GM18517 (cell line): ENCODE data around the gene SENP5.
A peak's percentile ranks its signal among the peaks of the same experiment; 100 is the strongest.
"Not testable (repeated sequence)": the region's sequence is repeated elsewhere in the genome, so short reads cannot be mapped to it uniquely, and the experiment has no call there.

ENCODE experiments used
- ATAC-seq: cut with Tn5 transposase; IDR thresholded peaks from one replicate; pipeline ENCODE4 v1.9.1; 2021; ENCODE audit warnings: mild to moderate bottlenecking, moderate library complexity; ENCODE audit not compliant: unreplicated experiment

The SENP5 gene

DNA sequence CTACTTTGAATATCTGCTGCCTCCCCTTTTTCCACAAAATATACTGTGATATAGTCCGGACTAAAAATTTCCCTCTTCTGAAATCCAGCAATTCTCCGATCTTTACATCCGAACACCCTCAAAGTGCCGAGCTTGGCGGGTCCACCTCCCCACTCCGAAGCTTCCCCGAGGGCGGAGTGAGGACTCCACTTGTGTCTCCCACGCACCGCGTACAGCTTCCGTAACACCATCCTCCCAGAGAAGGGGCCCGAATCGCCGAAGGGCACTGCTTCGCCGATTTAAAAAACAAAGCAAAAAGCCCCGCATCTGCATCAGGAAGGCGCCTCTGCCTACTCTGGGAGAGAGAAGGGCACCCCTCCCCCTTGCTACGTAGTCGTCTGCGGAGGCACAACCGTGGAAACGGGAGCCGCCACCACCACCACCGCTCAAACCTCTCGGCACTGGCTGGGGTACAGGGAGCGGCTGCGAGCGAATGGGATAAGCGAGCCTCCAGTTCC lies 74.1 kb downstream of the SENP5 start:
- ATAC-seq: peak; percentile 27

DNA sequence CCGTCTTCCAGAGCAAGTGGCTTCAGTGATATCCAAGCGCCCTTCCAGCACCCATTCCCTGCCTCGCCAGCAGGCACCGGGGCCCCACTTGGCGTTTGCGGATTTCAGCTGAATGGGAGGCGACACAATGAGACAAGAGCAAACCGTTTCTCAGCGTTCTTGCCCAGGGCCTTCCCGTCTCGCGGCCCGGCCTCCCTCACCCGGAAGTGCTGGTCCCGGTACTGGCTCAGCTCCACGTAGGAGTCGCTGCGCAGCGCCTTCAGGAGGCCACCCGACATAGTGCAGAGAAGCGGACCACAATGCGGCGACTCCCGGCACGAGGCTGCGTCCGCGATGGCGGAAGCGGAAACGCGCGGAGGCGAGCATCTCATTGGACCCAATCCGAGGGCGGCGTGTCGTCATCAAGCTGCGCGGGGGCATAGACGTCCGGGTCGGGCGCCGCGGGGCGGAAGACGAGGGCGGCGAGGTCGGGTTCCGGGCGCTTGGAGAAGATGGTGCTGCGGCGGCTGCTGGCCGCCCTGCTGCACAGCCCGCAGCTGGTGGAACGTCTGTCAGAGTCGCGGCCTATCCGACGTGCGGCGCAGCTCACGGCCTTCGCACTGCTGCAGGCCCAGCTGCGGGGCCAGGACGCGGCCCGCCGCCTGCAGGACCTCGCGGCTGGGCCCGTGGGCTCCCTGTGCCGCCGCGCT lies 74.7 kb downstream of the SENP5 start, which contains the start of gene NCBP2:
TSS of gene NCBP2 (minus strand) at position 303 of the 689 bp plus-strand sequence. CDS start at position 278, 25 bp downstream.
- ATAC-seq: peak; percentile 77

DNA sequence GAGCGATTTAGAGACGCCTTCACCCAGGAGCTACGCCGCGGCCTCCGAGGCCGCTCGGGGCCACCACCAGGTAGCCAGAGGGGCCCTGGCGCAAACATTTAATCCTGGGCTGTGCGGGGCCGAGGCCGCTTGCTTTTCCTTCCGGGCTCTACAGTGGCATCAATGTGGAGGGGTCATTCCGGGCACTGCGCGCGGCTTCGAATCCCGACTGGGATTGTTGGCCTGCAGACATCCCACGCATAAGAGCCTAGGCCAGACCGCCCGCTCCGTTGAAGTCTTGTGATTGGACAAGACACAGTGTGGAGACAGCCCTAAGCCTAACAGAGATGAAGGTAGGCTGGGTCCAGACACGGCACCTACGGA lies 75.2 kb downstream of the SENP5 start:
- peak; percentile 6 for ATAC-seq

DNA sequence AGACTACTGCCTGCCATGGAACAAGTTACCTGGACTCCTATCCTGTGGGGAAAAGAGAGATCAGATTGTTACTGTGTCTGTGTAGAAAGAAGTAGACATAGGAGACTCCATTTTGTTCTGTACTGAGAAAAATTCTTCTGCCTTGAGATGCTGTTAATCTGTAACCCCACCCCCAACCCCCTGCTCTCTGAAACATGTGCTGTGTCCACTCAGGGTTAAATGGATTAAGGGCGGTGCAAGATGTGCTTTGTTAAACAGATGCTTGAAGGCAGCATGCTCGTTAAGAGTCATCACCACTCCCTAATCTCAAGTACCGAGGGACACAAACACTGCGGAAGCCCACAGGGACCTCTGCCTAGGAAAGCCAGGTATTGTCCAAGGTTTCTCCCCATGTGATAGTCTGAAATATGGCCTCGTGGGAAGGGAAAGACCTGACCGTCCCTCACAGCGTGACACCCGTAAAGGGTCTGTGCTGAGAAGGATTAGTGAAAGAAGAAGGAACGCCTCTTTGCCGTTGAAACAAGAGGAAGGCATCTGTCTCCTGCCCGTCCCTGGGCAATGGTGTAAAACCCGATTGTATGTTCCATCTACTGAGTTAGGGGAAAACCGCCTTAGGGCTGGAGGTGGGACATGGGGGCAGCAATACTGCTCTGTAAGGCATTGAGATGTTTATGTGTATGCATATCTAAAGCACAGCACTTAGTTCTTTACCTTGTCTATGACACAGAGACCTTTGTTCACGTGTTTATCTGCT lies 76.5 kb downstream of the SENP5 start:
- ATAC-seq: not testable (repeated sequence)

DNA sequence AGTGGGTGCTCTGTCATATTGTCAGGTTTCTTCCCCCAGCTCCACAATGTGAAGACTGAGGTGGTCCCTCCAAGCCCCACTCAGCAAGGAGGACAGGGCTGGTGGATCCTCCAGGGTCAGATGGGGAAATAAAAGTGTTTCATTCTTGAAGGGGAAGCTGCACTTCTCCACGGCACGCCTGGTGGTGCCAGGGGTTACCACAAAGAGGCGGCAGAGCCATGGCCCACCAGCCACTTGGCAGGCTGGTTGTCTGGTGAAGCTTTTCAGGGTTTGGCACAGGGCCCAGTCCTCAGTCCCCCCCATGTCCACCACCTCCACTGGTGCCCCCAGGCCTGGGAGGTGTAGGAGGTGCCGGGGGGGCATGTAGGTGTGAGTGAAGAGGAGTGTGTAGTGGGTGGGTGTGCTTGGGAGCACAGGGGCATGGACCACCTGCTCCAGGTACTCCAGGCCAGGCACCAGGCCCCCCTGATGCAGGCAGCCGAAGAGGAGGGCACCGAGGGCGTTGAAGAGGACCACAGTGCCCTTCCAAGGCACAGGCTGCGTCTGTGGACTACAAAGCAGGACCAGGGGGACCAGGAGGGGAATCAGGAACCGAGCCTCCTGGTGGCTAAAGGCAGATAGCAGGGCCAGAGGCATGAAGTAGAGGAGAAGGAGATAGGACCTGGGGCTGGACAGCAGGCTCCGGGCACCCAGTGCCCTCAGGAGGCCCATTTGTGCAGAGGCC lies 79.6 kb downstream of the SENP5 start:
- no peak for ATAC-seq

DNA sequence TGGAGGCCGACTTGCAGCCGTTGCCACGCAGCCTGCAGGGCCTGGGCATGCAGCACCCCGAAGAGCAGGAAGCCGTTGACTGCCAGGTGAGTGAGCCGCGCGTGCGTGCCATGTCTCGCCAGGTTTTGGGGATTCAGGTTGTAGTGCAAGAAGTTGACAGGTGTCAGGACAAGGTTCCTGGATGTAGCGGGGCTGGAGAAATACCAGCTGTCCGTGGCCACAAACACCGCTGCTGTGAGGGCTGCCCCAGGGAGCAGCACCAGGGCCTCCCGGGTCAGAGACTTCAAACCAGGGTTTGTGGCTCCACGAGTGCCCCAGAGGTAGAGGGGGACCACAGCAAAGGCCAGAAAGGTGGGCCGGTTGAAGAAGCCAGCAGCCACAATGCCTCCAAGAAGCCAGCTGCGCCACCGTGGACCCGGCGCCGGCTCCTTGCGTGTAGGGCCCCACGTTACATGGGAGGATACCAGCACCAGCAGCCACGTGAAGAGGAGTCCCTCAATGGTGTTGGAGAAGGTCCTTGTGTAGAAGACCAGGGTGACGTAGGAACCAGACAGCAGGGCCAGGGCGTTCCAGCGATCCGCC lies 80.2 kb downstream of the SENP5 start:
- no peak for ATAC-seq

DNA sequence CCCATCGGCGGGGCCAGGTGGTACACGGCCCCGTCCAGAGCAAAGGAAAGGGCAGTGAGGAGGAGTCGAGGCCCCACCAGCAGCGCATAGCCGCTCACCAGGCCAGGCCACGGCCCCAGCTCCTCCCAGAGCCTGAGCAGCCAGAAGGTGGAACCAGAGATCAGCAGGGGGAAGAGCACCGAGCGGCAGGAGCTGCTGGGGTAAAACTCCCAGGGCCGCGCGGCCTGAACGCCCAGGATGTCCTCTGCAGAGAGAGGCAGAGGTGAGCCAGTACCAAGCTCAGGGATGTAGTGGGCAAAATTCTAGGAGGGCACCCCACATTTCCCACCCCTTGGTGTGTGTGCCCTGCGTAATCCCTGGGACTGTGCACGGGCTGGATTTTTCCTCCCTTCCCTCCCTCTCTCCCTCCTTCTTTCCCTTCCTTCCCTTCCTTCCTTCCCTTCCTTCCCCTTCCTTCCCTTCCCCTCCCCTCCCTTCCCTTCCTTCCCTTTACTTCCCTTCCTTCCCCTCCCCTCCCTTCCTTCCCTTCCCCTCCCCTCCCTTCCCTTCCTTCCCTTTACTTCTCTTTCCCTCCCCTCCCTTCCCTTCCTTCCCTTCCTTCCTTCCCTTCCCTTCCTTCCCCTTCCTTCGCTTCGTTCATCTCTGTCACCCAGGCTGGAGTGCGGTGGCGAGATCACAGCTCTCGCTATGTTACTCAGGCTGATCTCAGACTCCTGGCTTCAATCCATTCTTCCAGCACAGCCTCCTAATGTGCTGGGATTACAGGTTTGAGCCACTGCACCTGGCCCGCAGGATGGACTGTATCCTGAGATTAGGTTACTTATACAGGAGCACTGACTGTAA lies 80.9 kb downstream of the SENP5 start:
- no peak for ATAC-seq

DNA sequence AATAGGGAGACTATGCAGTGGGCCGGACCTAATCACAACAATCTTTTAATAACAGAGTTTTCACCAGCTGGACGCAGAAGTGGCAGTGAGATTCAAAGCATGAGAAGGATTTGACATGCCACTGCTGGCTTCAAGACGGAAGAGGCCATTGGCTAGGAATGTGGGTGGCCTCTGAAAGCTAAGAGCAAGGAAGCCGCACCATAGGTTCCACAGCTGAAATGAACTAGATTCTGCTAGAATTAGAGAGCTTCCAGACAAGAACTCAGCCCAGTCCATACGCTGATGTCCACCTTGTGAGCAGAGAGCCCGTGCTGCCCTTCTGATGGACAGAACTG lies 81.5 kb downstream of the SENP5 start:
- no peak for ATAC-seq

DNA sequence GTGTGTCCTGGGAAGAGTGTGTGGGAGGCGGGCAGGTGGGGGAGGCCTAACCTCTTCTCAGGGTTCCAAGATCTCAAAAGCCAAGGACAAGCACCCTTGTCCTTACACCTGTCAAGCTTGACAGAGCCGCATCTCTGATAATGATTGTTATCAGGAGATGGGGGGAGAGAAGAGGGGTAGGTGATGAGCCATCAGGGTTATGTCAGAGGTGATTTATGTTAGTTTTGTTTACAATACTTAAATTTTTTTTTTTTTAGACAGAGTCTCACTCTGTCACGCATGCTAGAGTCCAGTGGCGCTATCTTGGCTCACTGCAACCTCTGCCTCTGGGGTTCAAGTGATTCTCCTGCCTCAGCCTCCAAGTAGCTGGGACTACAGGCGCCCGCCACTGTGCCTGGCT lies 82.0 kb downstream of the SENP5 start:
- no peak for ATAC-seq

DNA sequence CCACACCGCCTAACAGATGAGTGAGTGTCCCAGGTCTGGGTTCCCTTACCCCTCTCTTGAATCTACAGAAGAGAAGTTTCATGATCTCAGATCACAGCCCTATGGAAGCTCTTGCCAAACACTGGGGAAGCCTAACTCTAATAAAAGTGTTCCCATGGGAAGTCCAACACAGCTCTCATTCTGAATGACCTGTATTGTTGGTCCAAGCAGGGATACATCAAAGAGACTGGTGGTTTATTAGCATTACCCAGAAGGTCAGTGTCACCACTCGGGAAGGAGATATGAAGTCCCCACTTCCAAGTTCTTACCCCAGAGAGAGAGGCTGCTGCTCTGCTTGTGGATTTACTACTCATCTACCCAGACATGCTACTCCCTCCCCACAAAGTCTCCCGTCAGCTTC lies 83.7 kb downstream of the SENP5 start:
- no peak for ATAC-seq

DNA sequence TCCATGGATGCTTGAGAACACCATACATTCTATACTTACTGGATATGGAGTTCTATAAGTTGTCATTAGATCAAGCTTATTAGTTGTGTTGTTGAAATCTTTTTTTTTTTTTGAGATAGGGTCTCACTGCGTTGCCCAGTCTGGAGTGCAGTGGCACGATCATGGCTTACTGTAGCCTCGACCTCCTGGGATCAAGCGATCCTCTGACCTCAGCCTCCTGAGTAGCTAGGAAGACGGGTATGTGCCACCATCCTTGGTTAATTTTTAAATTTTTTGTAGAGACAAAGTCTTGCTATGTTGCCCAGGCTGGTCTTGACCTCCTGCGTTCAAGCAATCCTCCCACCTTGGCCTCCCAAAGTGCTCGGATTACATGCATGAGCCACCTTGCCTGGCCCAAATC lies 87.1 kb downstream of the SENP5 start:
- ATAC-seq: no peak

DNA sequence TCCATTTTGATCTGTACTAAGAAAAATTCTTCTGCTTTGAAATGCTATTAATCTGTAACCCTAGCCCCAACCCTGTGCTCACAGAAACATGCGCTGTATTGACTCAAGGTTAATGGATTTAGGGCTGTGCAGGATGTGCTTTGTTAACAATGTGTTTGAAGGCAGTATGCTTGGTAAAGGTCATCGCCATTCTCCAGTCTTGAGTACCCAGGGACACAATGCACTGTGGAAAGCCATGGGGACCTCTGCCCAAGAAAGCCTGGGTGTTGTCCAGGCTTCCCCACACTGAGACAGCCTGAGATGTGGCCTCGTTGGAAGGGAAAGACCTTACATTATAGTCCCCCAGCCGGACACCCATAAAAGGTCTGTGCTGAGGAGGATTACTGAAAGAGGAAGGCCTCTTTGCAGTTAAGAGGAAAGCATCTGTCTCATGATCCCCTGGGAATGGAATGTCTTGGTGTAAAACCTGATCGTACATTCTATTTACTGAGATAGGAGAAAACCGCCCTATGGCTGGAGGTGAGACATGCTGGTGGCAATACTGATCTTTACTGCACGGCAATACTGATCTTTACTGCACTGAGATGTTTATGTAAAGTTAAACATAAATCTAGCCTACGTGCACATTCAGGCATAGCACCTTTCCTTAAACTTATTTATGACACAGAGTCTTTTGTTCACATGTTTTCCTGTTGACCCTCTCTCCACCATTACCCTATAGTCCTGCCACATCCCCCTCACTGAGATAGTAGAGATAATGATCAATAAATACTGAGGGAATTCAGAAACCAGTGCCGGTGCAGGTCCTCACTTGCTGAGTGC lies 94.6 kb downstream of the SENP5 start:
- peak; percentile 31 for ATAC-seq

DNA sequence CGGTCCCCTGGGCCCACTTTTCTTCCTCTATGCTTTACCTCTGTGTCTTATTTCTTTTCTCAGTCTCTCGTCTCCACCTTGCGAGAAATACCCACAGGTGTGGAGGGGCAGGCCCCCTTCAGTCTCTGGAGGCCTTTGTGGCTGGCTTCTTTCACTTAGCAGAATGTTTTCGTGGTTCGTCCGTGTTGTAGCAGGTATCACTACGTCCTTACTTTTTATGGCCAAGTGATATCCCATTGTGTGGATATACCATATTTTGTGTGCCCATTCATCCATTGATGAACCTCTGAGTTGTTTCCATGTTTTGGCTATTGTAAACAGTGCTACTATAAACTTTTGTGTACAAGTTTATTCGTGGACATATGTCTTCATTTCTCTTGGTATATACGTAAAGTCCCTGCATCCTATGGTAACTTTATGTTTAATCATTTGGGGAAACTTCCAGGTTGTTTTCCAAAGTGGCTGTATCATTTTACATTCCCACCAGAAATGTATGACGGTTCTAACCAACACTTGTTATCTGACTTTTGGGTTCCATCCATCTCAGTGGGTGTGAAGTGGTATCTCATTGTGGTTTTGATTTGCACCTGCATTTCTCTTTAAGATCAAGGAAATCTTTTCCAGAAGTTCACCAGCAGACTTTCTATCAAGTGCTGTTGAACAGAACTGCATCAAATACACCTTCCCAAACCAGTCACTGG lies 95.4 kb downstream of the SENP5 start:
- peak; percentile 73 for ATAC-seq

DNA sequence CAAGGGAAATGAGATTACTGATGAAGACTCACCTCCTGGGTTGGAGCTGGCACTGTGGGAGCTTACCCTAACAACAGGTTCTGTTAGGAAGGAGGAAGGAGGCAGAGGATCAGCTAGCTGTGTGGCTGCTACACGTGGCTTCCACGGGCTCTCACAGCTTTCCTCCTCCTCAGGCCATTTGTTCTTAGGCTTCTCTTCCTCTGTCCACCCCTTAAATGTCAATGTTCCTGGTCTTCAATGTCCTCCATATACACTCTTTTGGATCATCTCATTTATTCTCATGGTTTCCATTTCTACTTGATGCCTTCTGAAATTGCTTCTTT lies 95.9 kb downstream of the SENP5 start:
- ATAC-seq: no peak

DNA sequence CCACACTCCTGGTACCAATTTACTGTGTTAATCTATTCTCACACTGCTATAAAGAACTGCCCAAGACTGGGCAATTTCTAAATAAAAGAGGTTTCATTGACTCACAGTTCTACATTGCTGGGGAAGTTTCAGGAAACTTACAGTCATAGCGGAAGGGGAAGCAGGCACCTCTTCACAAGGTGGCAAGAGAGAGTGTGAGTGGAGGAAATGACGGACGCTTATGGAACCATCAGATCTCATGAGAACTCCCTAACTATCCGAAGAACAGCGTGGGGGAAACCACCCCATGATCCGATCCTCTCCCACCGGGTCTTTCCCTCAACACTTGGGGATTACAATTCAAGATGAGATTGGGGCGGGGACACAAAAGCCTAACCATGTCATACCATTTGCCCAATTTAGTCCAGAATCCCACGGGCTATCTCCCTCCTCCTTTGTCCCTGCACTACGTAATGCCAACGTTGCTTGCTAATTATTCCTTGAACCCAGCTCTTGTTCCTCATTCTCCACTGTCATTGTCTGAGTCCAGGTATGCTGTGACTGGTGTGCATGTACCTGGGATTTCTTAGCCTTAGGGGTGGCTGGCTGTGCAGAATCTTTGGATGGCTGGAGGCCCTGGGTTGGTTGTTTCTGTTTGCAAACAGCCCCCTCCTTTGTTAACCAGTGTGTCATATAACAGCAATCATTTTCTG lies 97.5 kb downstream of the SENP5 start:
- ATAC-seq: no peak

DNA sequence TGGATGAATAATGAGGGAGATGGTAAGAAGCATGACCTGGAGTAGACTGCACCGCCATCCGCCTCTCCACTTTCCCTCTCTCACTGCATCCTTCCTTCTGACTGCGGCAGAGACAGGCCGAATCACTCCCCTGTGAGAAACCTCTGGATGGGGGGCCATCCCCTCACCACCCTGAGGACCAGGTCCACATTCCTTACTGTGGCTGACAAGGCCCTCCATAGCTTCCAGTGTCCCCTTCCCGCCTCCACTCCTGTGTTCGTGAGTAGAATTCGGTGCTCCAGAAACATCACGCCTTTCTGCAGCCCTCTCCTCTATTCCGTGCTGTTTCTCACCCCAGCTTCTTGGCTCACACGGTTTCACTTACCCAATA lies 98.1 kb downstream of the SENP5 start:
- ATAC-seq: no peak

DNA sequence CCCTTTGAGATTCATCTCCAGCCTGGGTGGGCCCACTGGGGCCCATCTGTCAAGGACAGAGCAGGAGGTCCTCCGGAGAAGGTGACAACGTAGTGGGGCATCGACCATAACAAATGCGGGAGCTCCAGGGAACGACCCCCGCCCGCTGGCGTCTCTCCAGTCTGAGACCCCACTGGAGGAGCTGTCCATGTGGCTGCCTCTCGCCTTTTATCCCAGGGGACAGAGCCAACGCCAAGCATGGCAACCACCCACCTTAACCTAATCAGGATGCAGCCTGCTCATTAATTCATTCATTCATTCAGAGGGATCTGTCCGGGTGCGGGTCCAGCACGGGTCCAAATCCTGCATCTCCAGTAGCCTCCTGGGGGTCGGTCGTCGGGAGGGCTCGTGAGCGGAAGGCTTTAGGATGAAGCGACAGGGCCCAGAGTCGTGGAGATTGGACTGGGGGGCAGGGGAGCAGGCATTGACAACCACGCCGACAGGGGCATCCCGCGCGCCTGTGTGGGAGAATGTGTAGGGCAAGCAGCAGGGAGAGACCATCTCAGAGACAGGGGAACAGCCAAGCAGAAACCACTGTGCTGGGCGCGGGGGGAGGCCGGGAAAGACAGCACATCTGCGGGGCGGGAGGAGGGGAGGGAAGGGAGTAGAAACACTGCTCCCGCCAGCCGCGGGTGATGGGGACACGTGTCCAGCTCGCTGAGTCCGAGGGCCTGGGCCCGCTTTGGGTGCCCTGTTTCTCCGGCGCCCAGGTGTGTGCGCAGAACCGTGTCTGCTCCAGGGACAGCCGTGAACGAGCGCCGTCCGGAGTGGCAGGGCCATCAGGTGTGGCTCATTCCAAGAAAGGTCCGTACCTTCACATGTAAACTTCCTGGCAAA lies 99.0 kb downstream of the SENP5 start:
- no peak for ATAC-seq
